IMR-90 (cell line): ENCODE results near the gene NDUFA1.

Experiments used
- CEBPB ChIP-seq: IDR thresholded peaks from 2 replicates; pipeline ENCODE4 v1.6.1; 2012; ENCODE audit warnings: low read depth, low read length, improper control_type of control experiment
- CTCF ChIP-seq: conservative IDR thresholded peaks from 2 replicates; pipeline ENCODE4 v1.5.1; 2012; ENCODE audit warnings: mild to moderate bottlenecking, low read depth, low read length, improper control_type of control experiment
- MXI1 ChIP-seq: IDR thresholded peaks from 2 replicates; pipeline ENCODE4 v1.6.1; 2012; ENCODE audit warnings: low read depth, mild to moderate bottlenecking, low read length, moderate library complexity, borderline replicate concordance
- POLR2A ChIP-seq: IDR thresholded peaks from 2 replicates; pipeline ENCODE4 v1.6.1; 2012; ENCODE audit warnings: mild to moderate bottlenecking, low read depth, low read length
- RAD21 ChIP-seq: IDR thresholded peaks from 2 replicates; pipeline ENCODE4 v1.6.1; 2012; ENCODE audit warnings: low read length, improper control_type of control experiment
- RFX5 ChIP-seq: IDR thresholded peaks from 2 replicates; pipeline ENCODE4 v1.8.0; 2012; ENCODE audit warnings: low read depth, mild to moderate bottlenecking, low read length, moderate library complexity

GRCh38 chrX:119917877-119918276 is 46.2 kb downstream of the NDUFA1 start:
- no peak for TF ChIP-seq POLR2A
- TF ChIP-seq CTCF = no peak
- no peak for TF ChIP-seq RAD21
- TF ChIP-seq RFX5 = no peak
- TF ChIP-seq MXI1 = no peak
- TF ChIP-seq CEBPB = no peak
